Measurements from ENCODE around the gene NDUFS8.

Gene NDUFS8

DNA sequence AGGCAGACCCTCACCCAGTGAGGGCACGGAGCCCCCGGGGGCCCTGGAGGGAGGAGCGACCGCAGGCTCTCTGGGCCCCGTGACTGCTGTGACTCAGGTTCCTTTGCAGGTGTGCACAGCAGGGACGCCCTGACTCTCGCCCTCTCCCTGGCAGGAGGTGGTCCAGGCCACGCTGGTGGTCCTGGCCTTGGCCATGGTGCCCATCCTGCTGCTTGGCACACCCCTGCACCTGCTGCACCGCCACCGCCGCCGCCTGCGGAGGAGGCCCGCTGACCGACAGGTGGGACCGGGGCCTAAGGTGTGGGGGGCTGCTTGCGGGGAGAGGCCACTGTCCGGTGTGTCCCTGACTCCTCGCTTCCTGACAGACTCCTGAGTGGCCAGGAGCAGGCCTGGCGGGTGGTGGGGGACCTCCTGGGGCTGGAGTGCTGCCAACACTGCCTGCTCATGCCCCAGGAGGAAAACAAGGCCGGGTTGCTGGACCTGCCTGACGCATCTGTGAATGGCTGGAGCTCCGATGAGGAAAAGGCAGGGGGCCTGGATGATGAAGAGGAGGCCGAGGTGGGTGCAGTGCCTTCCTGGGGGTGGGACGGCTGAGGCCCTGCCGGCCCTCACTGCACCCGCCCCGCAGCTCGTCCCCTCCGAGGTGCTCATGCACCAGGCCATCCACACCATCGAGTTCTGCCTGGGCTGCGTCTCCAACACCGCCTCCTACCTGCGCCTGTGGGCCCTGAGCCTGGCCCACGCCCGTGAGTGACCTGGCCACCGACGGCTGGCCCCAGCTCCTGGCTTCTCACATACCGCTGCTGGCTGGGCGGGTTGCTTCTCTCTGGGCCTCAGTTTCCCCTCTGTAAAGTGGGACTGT is 19.3 kb downstream of the NDUFS8 start:
- peak; percentile 55 for DNase-seq (ENCODE audit: low spot score)

- DNase-seq (ENCODE audit: low spot score), result no peak
Observed at GRCh38 chr11:68050371-68050841, 19.9 kb downstream of the NDUFS8 start.

DNA sequence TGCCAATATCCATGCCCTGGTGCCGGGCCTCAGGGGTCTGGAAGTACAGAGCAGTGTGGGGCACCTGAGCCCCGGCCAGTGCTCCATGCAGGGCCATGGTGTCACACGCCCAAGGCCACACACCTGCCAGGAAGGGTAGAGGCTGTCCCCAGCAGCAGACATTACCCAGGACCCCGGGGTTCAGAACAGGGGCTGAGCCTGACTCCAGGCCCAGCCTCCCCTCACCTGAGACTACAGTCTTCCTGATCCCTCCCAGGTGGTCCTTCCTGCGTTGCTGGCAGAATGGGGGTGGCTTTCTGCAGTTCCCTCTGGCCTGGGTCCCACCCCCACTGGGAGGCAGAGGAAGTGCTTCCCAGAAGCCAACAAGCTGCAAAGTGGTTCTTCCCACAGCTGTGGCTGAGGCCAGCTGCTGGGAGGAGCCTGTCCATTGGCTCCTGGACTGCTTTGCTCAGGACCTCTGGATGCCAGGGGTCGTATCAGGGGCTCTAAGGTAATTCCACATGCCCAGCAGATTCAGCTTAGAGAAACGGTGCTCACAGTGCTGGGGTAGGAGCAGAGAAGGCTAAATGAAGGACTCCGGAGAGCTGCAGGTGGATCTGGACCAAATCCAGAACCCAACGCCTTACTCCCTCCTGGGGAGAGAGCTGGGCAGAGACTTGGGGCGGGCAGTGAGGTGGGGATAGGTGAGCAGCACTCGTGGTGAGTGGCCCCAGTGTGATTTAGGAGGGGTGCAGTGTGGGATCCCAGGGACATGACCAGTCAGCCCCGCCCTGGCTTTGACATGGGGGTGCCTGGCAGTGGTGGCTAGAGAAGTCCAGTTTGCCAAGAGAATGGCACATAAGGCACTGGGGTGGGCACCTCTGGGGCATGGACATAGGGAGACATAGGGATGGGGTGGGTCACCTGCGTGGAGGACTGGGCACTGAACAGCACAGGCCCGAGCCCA is 21.0 kb downstream of the NDUFS8 start:
- no peak for DNase-seq (ENCODE audit: low spot score)

- DNase-seq (ENCODE audit: low spot score), result no peak
Observed at GRCh38 chr11:68052137-68052873, 21.8 kb downstream of the NDUFS8 start.

DNA sequence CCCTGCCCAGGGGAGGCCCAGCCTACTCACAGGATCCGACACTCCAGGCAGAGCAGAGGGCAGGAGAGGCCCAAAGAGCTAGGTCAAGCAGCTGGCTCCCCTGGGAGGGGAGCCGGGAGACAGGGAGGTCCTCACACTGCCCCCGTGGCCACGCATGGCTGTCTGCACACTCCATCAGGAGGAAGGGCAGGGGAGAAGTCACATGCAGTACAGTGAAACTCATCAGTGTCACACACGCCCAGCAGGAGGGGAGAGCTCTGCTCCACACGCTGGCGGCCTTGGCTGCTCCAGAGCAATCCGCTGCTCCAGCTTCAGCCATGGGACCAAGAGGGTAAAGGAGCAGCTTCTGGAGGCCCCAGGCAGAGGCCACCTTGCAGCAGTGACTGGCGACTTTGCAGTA is 22.6 kb downstream of the NDUFS8 start:
- DNase-seq (ENCODE audit: low spot score), result no peak

- no peak for DNase-seq (ENCODE audit: low spot score)
Observed at GRCh38 chr11:68053981-68054812, 23.7 kb downstream of the NDUFS8 start.

DNA sequence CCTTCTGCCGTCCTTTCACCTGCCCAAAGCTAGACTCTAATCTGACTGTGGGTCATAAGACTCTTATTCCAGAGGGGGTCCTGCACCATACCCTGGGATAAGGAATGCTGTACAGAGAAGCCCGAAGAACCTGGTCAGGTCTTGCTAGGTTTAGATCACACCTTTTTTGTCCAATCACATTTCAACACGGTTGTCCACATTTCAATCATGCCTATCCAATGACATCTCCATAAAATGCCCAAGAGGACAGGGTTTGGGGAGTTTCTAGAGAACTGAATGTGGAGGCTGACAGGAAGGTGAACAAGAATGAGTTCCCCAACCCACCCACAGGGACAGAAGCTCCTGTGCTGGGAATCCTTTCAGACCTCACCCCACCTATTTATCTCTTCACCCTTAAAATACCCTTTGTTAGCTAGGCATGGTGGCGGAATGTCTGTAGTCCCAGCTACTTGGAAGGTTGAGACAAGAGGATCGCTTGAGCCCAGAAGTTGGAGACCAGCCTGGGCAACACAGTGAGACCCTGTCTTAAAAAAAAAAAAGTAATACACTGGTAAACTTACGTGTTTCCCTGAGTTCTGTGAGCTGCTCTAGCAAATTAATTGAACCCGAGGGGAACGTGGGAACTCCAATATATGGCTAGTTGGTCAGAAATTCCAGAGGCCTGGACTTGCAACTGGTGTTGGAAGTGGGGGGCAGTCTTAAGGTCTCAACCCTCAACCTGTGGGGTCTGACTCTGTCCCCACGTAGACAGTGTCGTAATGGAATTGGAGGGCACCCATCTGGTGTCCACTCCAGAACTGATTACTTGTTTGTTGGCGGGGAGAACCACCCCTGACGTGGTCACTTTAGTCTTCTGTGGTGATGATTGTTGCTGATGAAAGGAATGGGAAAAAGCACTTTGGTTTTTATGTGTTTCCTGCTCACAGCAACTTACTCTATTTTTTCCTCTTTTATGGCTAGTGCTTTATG is 26.1 kb downstream of the NDUFS8 start:
- no peak for DNase-seq (ENCODE audit: low spot score)

DNA sequence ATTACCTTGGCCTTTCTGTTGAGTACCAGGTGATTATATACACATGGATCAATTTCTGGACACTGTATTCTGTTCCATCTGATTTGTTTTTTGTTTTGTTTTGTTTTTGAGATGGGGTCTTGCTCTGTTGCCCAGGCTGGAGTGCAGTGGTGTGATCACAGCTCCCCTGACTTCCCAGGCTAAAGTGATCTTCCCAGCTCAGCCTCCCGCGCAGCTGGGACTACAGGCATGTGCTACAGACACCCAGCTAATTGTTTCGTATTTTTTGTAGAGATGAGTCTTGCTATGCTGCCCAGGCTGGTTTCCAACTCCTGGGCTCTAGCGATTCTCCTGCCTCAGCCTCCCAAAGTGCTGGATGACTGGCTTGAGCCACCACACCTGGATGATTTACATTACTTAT is 27.3 kb downstream of the NDUFS8 start:
- DNase-seq (ENCODE audit: low spot score), result no peak

DNA sequence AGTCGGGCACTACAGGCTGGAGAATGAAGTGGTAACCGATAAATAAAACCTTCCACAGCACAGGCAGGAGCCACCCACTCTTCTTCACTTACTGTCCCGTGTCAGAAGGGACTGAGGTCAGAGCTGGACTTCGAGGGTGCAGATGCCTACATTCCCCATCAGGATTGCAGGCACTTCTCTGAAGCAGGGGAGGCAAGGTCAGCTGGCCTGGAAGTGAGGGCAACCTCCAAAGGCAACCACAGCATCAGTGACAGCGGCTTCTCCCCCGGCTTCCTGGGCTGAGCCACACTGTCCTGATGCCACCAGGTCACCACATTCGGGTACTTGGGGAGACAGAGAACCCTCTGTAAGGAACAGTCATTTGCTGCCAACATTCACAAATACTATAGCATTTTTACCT is 31.0 kb downstream of the NDUFS8 start:
- no peak for DNase-seq (ENCODE audit: low spot score)

DNA sequence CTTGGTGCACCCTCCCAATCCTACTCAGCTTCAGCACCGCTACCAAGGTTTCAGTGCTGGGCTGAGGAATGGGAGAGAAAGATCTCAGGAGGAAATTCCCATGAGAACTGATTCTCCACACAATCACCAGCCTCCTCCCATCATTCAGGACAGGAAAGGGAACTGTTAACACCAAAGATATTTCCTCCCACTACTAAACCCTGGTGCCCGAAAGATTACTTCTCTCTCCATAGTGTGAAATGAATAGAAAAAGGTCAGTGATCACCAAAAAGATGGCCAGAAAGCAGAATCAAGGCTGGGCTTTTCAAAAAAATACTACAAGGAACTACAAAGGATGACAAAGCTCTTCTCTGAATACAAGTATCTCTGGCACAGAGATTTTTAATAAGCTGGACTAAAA is 34.4 kb downstream of the NDUFS8 start:
- no peak for DNase-seq (ENCODE audit: low spot score)

GRCh38 chr11:68065841-68066240 is 35.4 kb downstream of the NDUFS8 start:
- DNase-seq (ENCODE audit: low spot score), result no peak

GRCh38 chr11:68066742-68067141 is 36.3 kb downstream of the NDUFS8 start:
- no peak for DNase-seq (ENCODE audit: low spot score)

GRCh38 chr11:68067991-68068390 is 37.5 kb downstream of the NDUFS8 start:
- DNase-seq (ENCODE audit: low spot score), result no peak

GRCh38 chr11:68071281-68072048 is 41.0 kb downstream of the NDUFS8 start:
- DNase-seq (ENCODE audit: low spot score), result no peak

GRCh38 chr11:68074584-68075352 is 44.3 kb downstream of the NDUFS8 start:
- DNase-seq (ENCODE audit: low spot score), result no peak

- DNase-seq (ENCODE audit: low spot score), result no peak
Observed at GRCh38 chr11:68076371-68077042, 46.0 kb downstream of the NDUFS8 start.

- DNase-seq (ENCODE audit: low spot score), result no peak
Observed at GRCh38 chr11:68077617-68078582, 47.4 kb downstream of the NDUFS8 start.
